NCI-H187 (cell line): ENCODE measurements around the gene TOMM6.
"Not testable (repeated sequence)": the region's sequence is repeated elsewhere in the genome, so short reads cannot be mapped to it uniquely, and the experiment has no call there.

Experiments
- DNase-seq, 2 experiments: peaks; one replicate each; lab custom pipeline; 2025; lab: John Stamatoyannopoulos, UW

TOMM6 gene

DNA sequence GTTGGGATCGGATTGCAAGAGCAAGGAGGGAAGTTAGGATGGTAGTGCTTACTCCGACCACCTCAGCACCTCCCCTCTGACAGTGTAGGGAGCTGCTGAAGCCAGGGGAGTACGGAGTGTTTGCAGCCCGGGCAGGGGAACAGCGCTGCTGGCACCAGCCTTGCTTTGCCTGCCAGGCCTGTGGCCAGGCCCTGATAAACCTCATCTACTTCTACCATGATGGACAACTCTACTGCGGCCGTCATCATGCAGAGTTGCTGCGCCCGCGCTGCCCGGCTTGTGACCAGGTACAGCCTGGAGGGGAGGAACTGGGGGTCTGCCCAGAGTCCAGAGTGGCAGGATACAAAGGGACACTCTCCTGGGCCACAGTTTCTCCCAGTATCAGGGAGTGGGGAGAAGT is 2.2 kb upstream of the TOMM6 start:
- DNase-seq, result no peak

DNA sequence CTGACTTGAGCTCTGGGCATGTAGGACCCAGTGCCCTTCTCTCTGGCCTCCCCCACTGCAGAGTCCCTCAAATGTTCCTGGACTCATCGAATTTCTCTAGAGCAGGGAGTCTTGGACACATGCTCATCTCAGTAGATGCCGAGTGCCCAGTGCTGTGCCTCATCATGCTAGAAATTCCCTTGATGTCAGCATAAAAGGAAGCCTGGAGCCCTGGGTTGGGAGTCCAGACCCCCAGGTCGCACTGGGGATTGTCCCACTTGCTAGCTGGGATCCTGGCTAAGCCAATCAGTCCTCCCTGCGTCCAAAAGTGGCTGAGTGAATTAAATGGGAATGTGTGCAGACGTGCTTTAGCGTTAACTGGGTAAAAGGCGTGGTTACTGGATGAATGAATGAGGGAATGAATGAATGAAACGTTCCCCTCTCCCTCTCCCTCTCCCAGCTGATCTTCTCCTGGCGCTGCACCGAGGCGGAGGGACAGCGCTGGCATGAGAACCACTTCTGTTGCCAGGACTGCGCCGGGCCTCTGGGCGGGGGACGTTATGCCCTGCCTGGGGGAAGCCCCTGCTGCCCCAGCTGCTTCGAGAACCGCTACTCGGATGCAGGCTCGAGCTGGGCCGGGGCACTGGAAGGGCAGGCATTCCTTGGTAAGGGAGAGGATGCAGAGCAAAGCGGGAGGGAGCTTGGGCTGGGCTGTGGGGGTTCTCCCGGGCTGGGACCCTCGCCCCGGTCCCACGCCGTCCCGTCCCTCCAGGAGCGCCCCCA is 1.6 kb upstream of the TOMM6 start:
- no peak for DNase-seq

DNA sequence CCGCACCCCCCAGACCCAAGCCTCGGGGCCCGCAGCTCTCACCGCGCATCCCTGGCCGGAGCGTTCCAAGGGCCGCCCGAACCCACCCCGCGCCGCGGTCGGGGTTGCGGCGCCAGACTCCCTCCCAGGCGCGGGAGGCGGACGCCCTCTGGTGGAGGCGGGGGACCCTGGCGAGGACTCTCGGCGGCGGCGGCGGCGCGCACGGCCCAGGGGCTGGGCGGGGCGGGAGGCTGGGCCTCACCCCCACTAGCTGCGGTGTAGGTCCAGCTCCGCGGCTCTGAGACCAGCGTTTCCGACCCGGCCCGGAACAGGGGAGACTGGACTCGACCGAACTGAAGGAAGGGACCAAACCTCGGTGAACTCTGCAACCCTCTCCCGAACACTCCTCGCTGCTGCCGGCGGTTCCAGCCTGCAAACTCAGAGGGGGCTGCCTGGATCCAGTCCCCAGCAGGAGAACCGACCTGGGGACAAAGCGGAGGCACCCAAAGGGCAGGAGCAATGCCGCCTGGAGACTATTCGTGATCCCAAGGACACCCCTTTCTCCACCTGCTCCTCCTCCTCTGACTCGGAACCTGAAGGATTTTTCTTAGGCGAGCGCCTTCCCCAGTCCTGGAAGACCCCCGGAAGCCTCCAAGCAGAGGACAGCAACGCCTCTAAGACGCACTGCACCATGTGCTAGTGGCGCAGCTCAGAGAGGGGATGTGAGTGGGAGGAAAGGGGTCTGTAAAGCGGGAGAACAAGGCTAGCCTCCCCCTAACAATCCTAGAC is 859 bp upstream of the TOMM6 start:
- peak; percentile 33 to 62 for DNase-seq

DNA sequence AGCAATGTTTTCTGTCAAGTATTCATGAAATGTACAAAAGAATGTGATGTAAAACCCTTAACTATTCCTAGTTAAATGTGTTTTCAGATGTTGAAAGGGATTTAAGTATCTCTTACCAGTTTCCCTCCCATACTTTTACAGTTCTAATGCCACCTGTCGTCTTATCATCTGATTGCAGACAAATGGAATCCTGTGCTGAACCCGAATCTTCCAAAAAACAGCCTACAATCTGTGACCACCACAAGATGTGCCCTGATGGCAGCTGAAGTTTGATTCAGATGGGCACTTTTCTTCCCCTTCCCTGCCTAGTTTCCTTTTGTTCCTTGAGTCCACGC is 1.9 kb downstream of the TOMM6 start:
- DNase-seq, result no peak

DNA sequence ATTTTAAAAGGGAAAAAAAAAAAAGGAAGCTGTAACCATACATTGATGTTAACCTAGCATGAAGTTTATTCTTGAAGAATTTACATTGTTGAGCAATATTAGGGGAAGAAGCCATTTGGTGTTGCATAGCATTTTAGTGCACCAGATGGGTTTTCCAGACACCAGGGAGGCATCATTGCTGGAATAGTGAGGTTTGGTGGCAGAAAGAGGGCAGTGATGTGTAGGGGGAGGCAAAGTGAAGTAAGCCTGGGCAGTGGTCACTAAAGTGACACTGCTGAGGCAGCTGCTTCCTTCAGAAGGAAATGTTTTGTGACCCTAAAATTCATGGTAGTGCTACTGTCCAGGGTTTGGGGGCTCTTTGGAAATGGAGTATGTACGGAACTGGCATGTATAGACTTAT is 2.6 kb downstream of the TOMM6 start:
- no peak for DNase-seq

DNA sequence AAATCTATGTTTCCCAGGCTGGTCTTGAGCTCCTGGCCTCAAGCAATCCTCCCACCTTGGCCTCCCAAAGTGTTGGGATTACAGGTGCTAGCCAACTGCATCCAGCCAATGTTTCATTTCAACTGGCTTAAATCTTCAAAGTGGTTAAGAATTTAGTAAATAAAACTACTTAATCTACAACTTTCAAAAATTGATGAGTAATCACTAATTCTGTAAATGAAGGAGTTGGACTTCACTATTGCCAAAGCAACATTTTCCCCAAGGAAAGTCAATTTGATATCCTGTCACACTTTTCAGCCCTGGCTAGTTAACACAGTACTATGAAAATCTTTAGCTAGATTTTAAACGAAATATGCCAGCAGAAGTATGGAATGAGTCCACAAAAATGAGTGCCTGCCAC is 3.8 kb downstream of the TOMM6 start:
- DNase-seq, result no peak

DNA sequence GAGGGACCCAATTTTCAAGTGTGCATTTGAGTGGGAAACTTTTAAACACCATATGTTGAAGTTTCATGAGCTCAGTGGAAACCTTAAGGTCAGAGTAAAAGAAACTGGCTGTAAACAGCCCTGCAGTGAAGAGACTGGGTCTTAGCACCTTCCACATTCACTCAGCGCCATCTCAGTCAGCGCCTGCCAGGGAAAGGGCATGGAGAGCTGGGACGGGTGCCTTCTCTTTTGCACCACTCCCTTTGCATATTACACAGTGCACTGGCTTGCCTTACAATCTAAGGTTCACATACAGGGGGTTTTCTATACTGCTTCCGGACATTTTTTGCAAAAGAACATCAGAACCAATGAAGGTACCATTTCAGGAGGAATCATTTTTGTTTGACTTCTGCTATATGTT is 4.5 kb downstream of the TOMM6 start:
- DNase-seq, result no peak

DNA sequence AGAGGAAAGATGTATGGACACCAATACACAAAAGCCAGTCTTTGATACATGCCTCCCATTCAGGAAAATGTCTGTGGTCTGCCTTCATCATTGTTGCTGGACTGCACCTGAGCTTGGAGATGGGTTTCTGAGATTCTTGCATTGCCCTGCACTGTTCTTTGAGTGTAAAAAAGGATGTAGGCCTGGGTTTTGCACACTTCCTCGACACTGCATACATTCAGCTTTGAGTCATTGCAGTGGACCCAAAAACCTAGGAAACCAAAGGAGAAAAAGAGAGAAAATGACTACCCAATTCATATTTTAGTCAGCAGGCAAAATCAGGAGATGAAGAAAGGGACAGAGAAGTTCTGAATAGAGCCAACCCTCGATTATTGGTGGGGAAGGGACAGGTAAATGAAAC is 9.0 kb downstream of the TOMM6 start:
- no peak for DNase-seq

DNA sequence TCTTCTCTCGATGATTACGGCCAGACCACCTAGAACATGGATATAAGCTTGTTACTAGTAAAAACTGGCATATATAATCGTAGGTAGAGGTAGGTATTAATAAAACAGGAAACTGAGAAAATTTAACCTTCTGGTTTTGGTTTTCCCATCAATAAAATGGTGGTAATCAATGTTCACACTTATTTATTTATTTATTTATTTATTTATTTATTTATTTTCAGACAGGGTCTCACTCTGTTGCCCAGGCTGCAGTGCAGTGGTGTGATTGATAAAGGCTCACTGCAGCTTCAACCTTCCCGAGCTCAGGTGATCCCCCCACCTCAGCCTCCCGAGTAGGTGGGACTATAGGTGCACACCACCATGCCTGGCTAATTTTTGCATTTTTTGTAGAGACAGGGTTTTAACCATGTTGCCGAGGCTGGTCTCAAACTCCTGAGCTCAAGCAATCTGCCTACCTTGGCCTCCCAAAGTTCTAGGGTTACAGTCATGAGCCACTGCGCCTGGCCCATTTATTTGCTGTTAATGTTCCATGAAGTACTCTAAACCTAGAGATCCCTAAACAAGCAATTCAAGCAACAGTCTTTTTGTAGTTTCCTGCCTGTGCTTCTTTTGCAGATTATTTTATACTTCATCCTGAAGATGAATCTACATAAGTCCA is 11.5 kb downstream of the TOMM6 start:
- DNase-seq, result peak; percentile 20 to 30

DNA sequence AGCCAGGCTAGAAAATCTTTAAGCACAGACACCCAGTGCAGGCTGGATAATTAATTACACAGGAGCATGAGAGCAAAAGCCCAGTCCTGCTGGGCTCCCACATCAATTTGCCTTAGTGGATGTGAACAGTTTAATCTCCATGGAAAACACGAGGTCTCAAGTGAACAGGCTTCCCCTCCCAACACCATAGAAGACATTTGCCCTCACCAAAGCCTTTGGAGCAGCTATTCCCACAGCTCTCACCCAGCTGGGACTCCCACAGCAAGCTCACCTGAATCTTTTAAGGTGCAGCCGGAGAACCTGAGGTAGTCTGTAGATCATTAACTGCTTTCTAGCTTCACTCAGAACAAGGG is 12.0 kb downstream of the TOMM6 start:
- no peak for DNase-seq

DNA sequence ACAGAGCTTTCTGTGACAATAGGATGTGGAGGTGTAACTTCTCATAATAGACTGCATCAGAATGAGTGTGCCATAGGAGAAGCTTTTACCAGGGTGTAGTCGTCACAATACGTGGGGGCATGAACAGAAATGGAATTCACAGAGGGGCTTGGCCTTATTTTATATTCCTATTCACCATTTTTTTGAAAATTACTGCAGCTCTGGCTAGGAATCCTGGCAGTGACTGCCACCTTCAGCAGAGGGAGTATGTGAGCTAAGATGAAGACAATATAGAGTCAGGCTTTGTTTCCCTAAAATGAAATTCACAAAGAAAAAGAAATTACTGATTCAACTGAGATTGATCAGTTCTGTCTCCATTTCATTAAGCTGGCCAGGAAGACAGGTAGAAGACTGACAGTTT is 13.9 kb downstream of the TOMM6 start:
- no peak for DNase-seq

DNA sequence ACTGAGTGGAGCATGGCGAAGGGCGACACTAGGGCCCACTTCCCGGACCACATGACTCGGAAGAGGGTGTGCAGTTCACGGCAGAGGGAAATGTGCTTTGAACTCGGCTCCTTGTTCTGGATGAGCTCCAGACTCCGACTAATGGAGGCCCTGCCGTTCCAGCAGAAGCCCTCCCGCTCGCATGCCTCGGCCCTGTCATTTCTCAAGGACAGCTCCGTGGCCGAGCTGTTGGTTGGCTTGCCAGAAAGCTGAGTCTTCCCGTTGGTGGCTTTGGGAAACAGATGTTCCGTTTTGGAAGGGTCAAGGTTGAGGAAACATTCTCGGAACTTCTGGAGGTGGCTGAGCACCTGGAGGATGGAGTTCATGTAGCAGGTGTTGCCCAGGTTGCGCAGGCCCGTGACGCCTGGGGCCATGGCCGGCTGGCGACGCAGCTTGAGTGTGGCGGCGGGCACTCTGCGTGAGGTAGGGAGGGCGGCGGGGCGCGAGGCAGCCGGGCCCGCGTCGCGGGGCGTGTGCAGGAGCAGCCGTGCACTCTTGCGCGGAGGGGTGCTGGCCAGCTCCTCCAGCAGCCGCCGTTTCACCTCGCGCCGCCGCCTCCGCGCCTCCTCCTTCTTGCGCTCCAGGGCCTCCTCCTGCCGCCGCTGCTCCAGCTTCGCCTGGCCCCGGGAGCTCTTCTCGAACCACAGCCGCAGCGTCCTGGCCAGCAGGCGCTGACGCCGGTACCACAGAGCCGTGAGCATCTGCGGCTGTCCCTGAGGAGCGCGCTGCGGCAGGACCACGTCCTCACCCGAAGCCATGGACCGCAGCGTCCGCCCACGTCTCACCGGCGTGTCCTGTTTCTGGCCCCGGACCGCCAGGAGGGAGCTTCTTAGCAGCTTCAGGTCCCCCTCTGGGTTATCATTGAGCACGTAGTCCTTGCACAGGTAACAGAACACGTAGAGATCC is 18.6 kb downstream of the TOMM6 start:
- DNase-seq, result no peak

DNA sequence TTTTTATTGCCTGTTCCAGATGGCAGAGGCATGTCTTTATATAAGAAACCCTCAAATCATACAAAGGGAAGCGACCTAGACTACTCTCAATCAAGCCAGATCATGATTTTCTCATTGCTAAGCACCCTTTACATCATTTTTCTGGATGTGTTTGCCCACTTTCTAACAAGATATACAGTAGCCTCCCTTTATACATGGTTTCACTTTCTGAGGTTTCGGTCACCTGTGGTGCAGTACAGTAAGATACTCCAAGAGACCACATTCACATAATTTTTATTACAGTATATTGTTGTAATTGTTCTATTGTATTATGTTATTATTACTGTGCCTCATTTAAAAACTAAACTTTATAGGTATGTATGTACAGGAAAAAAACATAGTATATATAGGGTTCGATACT is 23.6 kb downstream of the TOMM6 start:
- DNase-seq, result no peak

DNA sequence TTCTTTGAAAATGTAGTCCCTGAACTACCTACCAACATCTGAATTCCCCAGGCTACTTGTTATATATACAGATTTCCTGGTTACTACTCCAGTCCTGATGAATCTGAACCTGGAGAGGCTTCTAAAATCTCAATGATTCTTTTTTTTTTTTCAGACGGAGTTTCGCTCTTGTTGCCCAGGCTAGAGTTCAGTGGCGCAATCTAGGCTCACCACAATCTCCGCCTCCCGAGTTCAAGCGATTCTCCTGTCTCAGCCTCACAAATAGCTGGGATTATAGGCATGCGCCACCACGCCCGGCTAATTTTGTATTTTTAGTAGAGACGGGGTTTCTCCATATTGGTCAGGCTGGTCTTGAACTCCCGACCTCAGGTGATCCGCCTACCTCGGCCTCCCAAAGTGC is 24.5 kb downstream of the TOMM6 start:
- not testable (repeated sequence) for DNase-seq

DNA sequence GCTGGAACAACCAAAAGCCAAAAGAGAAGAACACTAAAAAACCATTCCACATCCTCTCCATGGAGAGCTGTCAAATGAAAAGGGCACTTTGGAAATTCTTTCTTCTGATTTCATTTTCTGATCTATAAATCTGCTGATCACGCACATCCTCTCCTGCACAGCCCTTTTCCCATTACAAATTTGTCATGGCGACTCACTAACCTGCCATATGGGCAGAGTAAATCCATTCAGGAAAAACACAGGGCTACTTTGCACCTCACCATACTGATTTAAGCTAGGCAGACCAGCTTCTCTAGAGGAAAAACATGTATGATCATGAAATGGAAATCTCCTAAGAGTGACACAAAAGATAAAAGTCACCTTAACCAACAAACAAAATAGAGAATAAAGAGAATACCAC is 26.0 kb downstream of the TOMM6 start:
- no peak for DNase-seq

DNA sequence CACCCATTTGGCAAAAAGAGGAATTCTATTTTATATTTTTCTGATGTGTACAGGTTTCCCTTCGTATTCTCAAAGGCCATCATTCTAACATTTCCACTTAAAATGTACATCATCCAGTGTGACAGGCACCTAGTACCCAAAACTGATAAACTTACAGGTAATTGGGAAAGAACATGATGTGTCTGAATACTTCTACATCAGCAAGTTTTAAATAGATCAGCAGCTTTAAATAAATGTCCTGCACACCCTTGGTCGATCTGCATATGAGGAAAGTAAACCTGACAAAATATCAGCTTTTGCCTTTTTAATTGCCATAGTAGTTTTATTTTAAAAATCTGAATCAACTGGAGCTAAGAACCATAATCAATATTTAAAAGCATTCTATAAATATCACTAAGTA is 26.5 kb downstream of the TOMM6 start:
- no peak for DNase-seq

DNA sequence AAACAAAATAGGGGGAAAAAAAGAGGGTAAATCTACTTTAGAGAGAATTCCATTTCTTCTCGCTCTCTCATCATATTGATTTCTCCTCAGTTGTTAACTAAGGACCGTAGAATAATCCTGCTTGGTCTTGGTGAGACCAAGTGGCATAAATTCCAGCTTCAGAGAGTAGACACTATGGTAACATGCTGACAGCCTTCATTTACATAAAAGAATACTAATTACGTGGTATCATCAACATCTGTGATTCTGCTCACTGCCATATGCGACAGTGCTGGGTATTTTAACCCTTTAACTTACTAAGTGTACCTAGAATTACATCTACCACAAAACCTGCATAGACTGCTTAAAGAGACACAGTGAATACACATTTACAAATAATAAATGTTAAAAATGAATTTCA is 27.1 kb downstream of the TOMM6 start:
- DNase-seq, result no peak

DNA sequence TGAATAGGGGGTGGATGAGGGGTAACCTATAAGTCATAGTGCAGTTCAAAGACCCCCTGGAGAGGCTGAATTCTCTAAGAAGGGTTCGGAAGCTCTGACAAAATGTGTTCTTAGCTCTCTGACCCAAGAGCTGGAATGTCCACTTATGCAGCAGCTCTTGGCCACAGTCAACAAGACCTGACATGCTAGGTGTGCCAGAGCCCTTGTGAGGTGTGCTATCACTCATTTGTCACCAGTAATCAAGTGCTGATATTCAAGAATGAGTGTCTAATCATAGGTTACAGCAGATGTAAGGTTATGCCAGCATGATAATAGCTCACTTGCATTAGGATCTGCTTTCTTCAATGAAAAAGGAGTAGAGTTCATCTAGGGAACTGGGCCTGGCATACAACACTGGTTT is 28.1 kb downstream of the TOMM6 start:
- no peak for DNase-seq

DNA sequence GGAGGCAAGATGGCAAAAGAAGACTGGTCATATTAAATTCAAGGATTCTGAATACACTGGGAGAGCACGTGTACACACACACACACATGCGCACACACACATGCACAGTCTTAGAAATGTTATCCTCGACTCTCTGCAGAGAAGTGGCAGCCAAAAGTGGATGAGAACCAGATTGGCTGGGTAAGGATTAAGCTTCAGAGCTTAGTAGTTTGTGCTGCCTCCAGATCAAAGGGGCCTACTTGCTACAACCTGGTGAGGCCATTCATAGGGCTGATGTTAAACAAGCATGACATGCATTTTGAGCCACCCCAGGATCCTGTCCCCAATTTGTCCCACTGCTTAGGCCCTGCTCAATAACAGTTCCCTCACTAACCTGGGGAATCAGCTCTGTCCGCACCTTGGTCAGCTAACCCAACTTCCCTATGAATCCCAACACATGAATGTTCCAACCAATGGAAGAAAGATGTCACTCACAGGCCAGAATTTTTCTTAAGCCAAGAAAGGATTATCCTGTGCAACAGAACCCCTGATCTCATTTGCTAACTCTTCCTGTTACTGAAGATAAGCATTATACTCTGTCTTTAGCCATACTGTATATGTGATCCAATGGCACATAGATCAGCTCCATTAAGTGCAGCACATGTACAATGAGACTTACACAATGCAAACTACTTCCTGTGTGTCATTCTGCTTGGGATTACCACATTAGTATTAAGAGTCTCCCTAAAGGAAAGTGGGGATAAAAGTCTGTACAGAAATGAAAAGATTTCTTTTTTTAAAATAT is 31.0 kb downstream of the TOMM6 start:
- DNase-seq, result no peak

DNA sequence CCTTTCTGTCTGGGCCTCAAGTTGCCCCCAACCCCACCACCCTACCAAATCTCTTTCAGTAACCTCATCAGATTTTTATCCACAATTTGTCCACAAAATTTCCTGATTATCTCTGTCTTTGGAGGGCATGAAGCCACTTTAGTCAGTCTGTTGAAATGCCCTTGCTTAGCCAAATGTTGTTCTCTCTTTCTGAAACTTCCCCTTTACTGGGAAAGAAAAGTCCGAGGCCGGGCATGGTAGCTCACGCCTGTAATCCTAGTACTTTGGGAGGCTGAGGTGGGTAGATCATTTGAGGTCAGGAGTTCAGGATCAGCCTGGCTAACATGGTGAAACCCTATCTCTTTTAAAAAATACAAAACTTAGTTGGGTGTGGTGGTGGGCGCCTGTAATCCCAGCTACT is 33.8 kb downstream of the TOMM6 start:
- DNase-seq, result no peak

DNA sequence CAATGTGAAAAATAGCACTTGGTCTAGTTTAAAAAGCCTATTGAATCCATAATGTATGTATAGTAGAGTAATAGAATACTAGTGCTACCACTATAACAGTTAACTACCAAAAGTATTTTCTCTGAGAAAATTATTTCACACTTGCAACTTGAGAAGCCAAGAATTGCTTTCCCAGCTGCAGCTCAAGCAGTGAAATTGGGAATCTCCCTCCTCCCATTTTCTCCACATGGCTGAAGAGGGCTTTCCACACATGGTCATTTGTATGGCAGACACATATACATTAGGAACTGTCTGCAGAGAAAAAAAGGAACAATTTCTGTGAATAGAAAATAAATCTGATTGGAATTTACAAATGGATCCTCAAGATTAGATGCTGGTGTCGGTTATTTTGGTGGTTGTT is 34.5 kb downstream of the TOMM6 start:
- no peak for DNase-seq

DNA sequence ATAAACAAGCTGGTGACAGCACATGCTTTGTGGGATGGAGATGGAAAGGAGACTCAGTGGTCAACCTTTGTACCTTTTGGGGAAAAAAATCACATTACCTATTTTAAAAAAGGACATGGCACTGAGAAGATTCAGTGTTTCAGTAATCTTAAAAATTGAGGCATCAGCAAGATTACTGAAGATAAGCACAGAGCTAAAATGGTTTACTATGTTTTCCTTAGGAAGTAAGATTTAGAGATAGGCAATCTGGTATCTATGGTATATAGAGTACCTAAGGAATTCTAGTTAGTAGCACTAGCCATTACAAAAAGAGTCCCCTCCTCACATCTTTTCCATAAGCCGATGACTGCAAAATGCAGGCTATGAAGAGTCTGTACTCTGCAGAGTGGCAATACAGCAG is 35.7 kb downstream of the TOMM6 start:
- DNase-seq, result no peak
